CD4-positive, alpha-beta T cell treated with Interleukin-4 for 4 hours (primary cell): ENCODE results near the gene SORBS2.
"Not testable (repeated sequence)": the region's sequence is repeated elsewhere in the genome, so short reads cannot be mapped to it uniquely, and the experiment has no call there.

ENCODE experiments used
- DNase-seq: peaks from one replicate; pipeline ENCODE4 v3.0.0-alpha.2; 2020

The SORBS2 gene

GRCh38 chr4:185811509-185812364 lies at the start of gene SORBS2:
Gene SORBS2, minus strand, starts transcription at chr4:185812194. Its CDS starts 121,623 bp downstream, at chr4:185690571.
- DNase-seq: no peak

GRCh38 chr4:185859111-185859510 lies 47.1 kb upstream of the SORBS2 start:
- no peak for DNase-seq

GRCh38 chr4:185857561-185857960 lies 45.6 kb upstream of the SORBS2 start:
- DNase-seq: not testable (repeated sequence)

- DNase-seq: no peak
Measured at GRCh38 chr4:185853841-185854240, 41.8 kb upstream of the SORBS2 start.

GRCh38 chr4:185852961-185853360 lies 41.0 kb upstream of the SORBS2 start:
- no peak for DNase-seq

- DNase-seq: no peak
Measured at GRCh38 chr4:185849664-185850550, 37.9 kb upstream of the SORBS2 start.

GRCh38 chr4:185847352-185848097 lies 35.5 kb upstream of the SORBS2 start:
- DNase-seq: no peak

GRCh38 chr4:185846505-185847150 lies 34.6 kb upstream of the SORBS2 start:
- DNase-seq: no peak

GRCh38 chr4:185845966-185846365 lies 34.0 kb upstream of the SORBS2 start:
- DNase-seq: no peak

- no peak for DNase-seq
Measured at GRCh38 chr4:185841451-185841850, 29.5 kb upstream of the SORBS2 start.

- no peak for DNase-seq
Measured at GRCh38 chr4:185840953-185841352, 29.0 kb upstream of the SORBS2 start.

- DNase-seq: no peak
Measured at GRCh38 chr4:185840201-185840600, 28.2 kb upstream of the SORBS2 start.

GRCh38 chr4:185839770-185840169 lies 27.8 kb upstream of the SORBS2 start:
- DNase-seq: no peak

GRCh38 chr4:185839194-185839712 lies 27.3 kb upstream of the SORBS2 start:
- no peak for DNase-seq

GRCh38 chr4:185838514-185839193 lies 26.7 kb upstream of the SORBS2 start:
- DNase-seq: no peak

GRCh38 chr4:185838104-185838452 lies 26.1 kb upstream of the SORBS2 start:
- DNase-seq: no peak

- no peak for DNase-seq
Measured at GRCh38 chr4:185837415-185838103, 25.6 kb upstream of the SORBS2 start.

- no peak for DNase-seq
Measured at GRCh38 chr4:185836241-185837084, 24.5 kb upstream of the SORBS2 start.

- DNase-seq: no peak
Measured at GRCh38 chr4:185835814-185836213, 23.8 kb upstream of the SORBS2 start.

- DNase-seq: no peak
Measured at GRCh38 chr4:185835336-185835735, 23.3 kb upstream of the SORBS2 start.
